ENCODE results near the gene IL21R.

DNA sequence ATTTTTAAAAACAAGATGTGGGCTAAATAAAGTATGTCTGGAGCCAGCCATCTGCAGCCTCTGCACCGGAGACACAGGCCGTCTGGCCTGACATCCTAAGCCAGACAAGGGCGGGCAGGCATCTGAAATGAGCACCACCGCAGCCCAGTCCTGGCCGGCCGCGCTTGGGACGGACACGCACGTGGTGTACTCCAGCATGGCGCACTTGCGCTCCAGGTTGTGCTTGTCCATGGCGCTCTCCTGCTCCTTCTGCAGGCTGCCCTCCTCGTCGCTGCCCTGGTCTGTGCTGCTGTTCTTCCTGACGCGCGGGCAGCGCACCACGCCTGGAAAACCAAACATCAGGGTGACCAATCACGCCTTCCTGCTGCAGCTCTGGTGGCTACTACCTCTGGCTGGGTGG is 87.4 kb downstream of the IL21R start:
- TF ChIP-seq, protein P1, sequence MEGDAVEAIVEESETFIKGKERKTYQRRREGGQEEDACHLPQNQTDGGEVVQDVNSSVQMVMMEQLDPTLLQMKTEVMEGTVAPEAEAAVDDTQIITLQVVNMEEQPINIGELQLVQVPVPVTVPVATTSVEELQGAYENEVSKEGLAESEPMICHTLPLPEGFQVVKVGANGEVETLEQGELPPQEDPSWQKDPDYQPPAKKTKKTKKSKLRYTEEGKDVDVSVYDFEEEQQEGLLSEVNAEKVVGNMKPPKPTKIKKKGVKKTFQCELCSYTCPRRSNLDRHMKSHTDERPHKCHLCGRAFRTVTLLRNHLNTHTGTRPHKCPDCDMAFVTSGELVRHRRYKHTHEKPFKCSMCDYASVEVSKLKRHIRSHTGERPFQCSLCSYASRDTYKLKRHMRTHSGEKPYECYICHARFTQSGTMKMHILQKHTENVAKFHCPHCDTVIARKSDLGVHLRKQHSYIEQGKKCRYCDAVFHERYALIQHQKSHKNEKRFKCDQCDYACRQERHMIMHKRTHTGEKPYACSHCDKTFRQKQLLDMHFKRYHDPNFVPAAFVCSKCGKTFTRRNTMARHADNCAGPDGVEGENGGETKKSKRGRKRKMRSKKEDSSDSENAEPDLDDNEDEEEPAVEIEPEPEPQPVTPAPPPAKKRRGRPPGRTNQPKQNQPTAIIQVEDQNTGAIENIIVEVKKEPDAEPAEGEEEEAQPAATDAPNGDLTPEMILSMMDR (IDR thresholded peaks at IDR 0.05) = no peak
- no peak for TF ChIP-seq EZH2 (IDR thresholded peaks at IDR 0.05; ENCODE audit: borderline replicate concordance, insufficient read depth, low read depth, low read length, poor library complexity, severe bottlenecking)
